EH (cell line): ENCODE data around the gene DRAXIN.

Experiments used
- DNase-seq: peaks from one replicate; pipeline ENCODE4 v3.0.0-alpha.2; 2015; ENCODE audit warnings: low read depth

DRAXIN gene

GRCh38 chr1:11738096-11738495, 46.6 kb downstream of the DRAXIN start:
- no peak for DNase-seq

- DNase-seq: no peak
Observed at GRCh38 chr1:11738783-11739182, 47.3 kb downstream of the DRAXIN start.

- DNase-seq: peak; percentile 19
Observed at GRCh38 chr1:11740258-11741192, 49.0 kb downstream of the DRAXIN start.

- DNase-seq: no peak
Observed at GRCh38 chr1:11741482-11741881, 50.0 kb downstream of the DRAXIN start.

- DNase-seq: no peak
Observed at GRCh38 chr1:11741919-11742558, 50.5 kb downstream of the DRAXIN start.

GRCh38 chr1:11744287-11744686, 52.8 kb downstream of the DRAXIN start:
- DNase-seq: no peak

GRCh38 chr1:11746092-11746491, 54.6 kb downstream of the DRAXIN start:
- DNase-seq: no peak

GRCh38 chr1:11746795-11747487, 55.4 kb downstream of the DRAXIN start:
- no peak for DNase-seq

- no peak for DNase-seq
Observed at GRCh38 chr1:11748294-11749202, 57.0 kb downstream of the DRAXIN start.

GRCh38 chr1:11749203-11749689, 57.7 kb downstream of the DRAXIN start:
- DNase-seq: peak; percentile 40

- DNase-seq: no peak
Observed at GRCh38 chr1:11749996-11750395, 58.5 kb downstream of the DRAXIN start.

GRCh38 chr1:11751087-11751486, 59.6 kb downstream of the DRAXIN start:
- no peak for DNase-seq

- peak; percentile 13 for DNase-seq
Observed at GRCh38 chr1:11752359-11753088, 61.0 kb downstream of the DRAXIN start.

- peak; percentile 69 for DNase-seq
Observed at GRCh38 chr1:11753555-11754208, 62.2 kb downstream of the DRAXIN start.

GRCh38 chr1:11757047-11757446, 65.5 kb downstream of the DRAXIN start:
- no peak for DNase-seq

GRCh38 chr1:11759791-11760190, 68.3 kb downstream of the DRAXIN start:
- no peak for DNase-seq

- DNase-seq: no peak
Observed at GRCh38 chr1:11761285-11761684, 69.8 kb downstream of the DRAXIN start.

GRCh38 chr1:11761988-11762406, 70.5 kb downstream of the DRAXIN start, which contains the start of gene C1orf167:
Gene C1orf167, plus strand, starts transcription at chr1:11762193. Its CDS starts 2,208 bp downstream, at chr1:11764401.
- no peak for DNase-seq

- DNase-seq: no peak
Observed at GRCh38 chr1:11764115-11764514, 72.6 kb downstream of the DRAXIN start.

GRCh38 chr1:11764519-11764918, 73.0 kb downstream of the DRAXIN start:
- DNase-seq: no peak
